Common myeloid progenitor, CD34-positive (primary cell): ENCODE measurements around the gene ABCG1.

Experiments
- CTCF ChIA-PET: fragments of 350-600 bp; sonication (Branson Sonifier 250); formaldehyde crosslinking; loops from one replicate; lab custom pipeline; 2021; ENCODE audit warnings: antibody characterized with exemption; lab: Charles Lee
- POLR2A ChIA-PET: fragments of 350-600 bp; sonication (Branson Sonifier 250); formaldehyde crosslinking; loops from one replicate; lab custom pipeline; 2021; ENCODE audit warnings: antibody characterized with exemption; lab: Charles Lee
- DNase-seq, 3 donors: peaks; one replicate each; pipeline versions ENCODE4 v3.0.0 to v3.0.0-alpha.2; 2013
- H3K27ac ChIP-seq, 2 experiments: 1 replicate in 1 of 2; 2 replicates in 1 of 2; pipeline ENCODE4 v1.7.0; 2013; ENCODE audit warnings: inconsistent platforms in 2 of 2, low read length in 2 of 2, mild to moderate bottlenecking in 2 of 2, low read depth in 1 of 2, moderate library complexity in 1 of 2; ENCODE audit not compliant: severe bottlenecking in 2 of 2, insufficient read depth in 1 of 2, poor library complexity in 1 of 2
- H3K27me3 ChIP-seq, 5 experiments: replicated peaks in 2 of 5; 1 replicate in 3 of 5; 2 replicates in 2 of 5; pipeline versions ENCODE4 v1.6.1 to v1.7.0; 2013; ENCODE audit warnings: low read length in 4 of 5, mild to moderate bottlenecking in 2 of 5, moderate library complexity in 2 of 5, inconsistent platforms in 1 of 5; ENCODE audit not compliant: insufficient read depth in 5 of 5, control insufficient read depth in 4 of 5
- H3K36me3 ChIP-seq, 4 experiments: 1 replicate in 2 of 4; 2 replicates in 2 of 4; pipeline versions ENCODE4 v1.6.1 to v1.7.0; 2013; ENCODE audit warnings: low read length in 3 of 4, control low read depth in 1 of 4, mild to moderate bottlenecking in 1 of 4; ENCODE audit not compliant: control insufficient read depth in 4 of 4, insufficient read depth in 4 of 4
- H3K4me1 ChIP-seq, 4 experiments: 1 replicate in 3 of 4; 2 replicates in 1 of 4; pipeline versions ENCODE4 v1.6.1 to v1.7.1; 2013; ENCODE audit warnings: low read length in 3 of 4, mild to moderate bottlenecking in 3 of 4, control low read depth in 1 of 4, inconsistent platforms in 1 of 4, moderate library complexity in 1 of 4; ENCODE audit not compliant: control insufficient read depth in 4 of 4, insufficient read depth in 4 of 4; ENCODE audit errors: control extremely low read depth in 1 of 4
- H3K4me3 ChIP-seq, 7 experiments: 1 replicate in 4 of 7; 2 replicates in 3 of 7; pipeline versions ENCODE4 v1.5.1 to v1.7.0; 2013; ENCODE audit warnings: mild to moderate bottlenecking in 7 of 7, low read length in 6 of 7, moderate library complexity in 6 of 7, inconsistent platforms in 2 of 7, low read depth in 2 of 7, control low read depth in 1 of 7; ENCODE audit not compliant: insufficient read depth in 4 of 7, control insufficient read depth in 1 of 7; ENCODE audit errors: extremely low read depth in 1 of 7
- H3K9me3 ChIP-seq, 5 experiments: 1 replicate in 4 of 5; 2 replicates in 1 of 5; pipeline versions ENCODE4 v1.6.1 to v1.7.1; 2013; ENCODE audit warnings: low read length in 4 of 5, mild to moderate bottlenecking in 2 of 5, inconsistent platforms in 1 of 5, low read depth in 1 of 5, moderate library complexity in 1 of 5; ENCODE audit not compliant: control insufficient read depth in 4 of 5, insufficient read depth in 2 of 5; ENCODE audit errors: control extremely low read depth in 1 of 5
- WGBS: methylation state at CpG from one replicate; pipeline ENCODE4 v1.1.5; 2013; ENCODE audit not compliant: insufficient coverage; 5-methylcytosine and 5-hydroxymethylcytosine counted together

ABCG1 gene

DNA sequence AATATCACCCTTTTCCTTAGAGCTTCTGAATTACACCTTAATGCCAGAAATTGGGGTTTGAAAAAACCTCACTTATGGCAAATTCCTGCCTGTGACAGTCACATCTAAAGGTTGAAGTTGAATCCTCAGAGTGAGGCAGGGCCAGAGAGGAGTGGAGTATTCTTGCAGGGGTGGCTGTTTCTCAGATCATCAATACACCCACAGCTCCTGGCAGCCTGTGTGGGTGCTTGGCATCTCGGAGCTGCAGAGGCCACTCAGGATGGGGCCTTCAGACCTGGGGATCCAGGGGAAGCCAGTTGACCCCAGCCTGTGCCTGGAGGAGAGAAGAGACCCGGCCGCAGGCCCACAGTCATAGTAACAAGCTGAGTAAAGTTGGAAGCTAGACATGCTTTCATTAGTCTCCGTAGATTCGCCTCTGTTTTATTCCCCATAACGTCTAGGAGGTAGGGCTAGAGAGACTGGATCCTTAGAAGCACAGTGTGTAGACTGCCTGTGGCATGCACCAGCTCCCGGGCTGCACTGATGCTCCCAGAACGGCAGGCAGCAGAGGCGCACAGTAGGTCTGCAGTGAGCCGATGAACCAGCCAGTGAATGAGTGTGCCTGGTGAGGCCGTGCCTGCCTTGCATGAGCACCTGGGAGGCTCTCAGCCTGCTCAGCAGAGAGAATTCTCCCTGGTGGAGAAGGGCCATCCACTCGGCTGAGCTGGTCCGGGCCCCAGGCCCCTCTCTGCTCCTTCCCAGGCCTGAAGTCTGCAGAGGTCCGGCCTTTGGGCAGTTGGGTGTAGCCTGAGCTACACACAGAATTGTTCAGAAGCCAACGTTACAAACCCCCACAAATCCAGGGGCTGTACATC lies 53.4 kb downstream of the ABCG1 start:
- no peak overlapping the region for H3K27ac ChIP-seq
- CTCF ChIA-PET = interaction anchor here (0.7 to 8.0 kb wide), 10 partner anchors 12 to 126 kb away, joined by 3 to 75 read pairs (median 4); no protein-coding TSS in a partner anchor
- H3K4me3 ChIP-seq = no peak overlapping the region
- WGBS = 98% methylated on average over 14 of the region's 15 CpGs
- no peaks in the 10 kb centered on the region for H3K9me3 ChIP-seq
- H3K36me3 ChIP-seq = peaks cover 5 to 48% (median 22%) of the 10 kb centered on the region in 4 experiments
- POLR2A ChIA-PET = interaction anchor here (1.1 kb wide), 1 partner anchor 50 kb away, joined by 3 read pairs; no protein-coding TSS in a partner anchor
- no peaks in the 10 kb centered on the region for H3K27me3 ChIP-seq
- H3K4me1 ChIP-seq = peaks cover 0 to 36% (median 26%) of the 10 kb centered on the region in 4 experiments
- no peak for DNase-seq

DNA sequence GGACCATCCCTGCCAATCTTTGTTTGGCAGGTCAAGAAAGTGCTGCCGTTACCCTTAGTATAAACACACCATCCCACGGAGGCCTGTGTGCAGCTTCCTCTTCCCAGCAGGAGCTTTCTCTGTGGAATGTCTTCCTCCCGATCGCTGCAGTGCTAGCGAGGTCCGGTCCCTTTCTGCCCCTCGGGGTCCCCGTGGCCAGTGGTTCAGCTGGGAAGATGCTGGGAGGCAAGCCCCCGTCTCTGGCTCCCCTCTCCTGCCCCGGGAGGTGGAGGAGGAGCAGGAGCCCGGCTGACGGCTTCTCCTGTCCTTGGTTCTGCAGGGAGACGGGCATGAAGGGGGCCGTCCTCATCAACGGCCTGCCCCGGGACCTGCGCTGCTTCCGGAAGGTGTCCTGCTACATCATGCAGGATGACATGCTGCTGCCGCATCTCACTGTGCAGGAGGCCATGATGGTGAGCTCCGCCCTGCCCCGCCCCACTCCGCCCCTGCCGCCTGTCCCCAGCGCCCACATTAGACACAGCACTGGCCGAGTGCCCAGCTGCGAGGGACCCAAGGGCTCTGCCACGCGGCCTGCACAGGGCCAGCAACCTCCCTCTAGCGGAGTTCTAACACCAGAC lies 54.2 kb downstream of the ABCG1 start:
- Histone ChIP-seq H3K4me1 (peaks cover 0 to 29% (median 18%) of the 10 kb centered on the region in 4 experiments), H3K36me3 (peaks cover 5 to 50% (median 22%) of the 10 kb centered on the region in 4 experiments), H3K9me3 (no peaks in the 10 kb centered on the region), H3K27me3 (no peaks in the 10 kb centered on the region), H3K27ac (no peak overlapping the region), H3K4me3 (no peak overlapping the region)
- DNase-seq = no peak
- CTCF ChIA-PET = interaction anchor here (0.7 to 8.0 kb wide), 9 partner anchors 13 to 127 kb away, joined by 3 to 75 read pairs (median 5); no protein-coding TSS in a partner anchor
- WGBS = 95% methylated on average over 25 of the region's 29 CpGs
- POLR2A ChIA-PET = no interaction called here

DNA sequence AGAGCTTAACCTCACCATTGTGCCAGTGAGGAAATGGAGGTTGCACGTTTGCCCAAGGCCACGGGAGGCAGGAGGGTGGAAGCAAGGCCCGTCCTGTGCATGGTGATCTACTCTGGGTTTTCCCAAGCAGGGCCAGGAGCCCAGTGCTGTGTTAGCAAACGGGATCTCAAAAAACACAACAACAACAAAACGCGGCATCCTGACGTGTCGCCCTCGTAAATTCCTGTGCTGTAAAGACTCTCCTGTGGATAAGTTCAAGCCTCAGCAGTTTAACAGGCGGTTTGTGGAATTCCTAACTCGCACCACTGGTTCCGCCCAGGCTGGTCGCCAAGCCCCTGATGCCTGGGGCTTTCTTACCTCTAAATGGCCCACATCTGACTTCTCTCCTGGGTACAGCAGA lies 57.1 kb downstream of the ABCG1 start:
- DNase-seq = no peak
- no peak overlapping the region for H3K4me3 ChIP-seq
- H3K9me3 ChIP-seq = no peaks in the 10 kb centered on the region
- ChIA-PET CTCF (interaction anchor here (0.6 to 8.0 kb wide), 9 partner anchors 12 to 178 kb away, joined by 3 to 75 read pairs (median 4); no protein-coding TSS in a partner anchor), POLR2A (interaction anchor here (1.3 kb wide), 1 partner anchor 11 kb away, joined by 3 read pairs; no protein-coding TSS in a partner anchor)
- WGBS = 97% methylated on average over 13 of the region's 13 CpGs
- no peaks in the 10 kb centered on the region for H3K27me3 ChIP-seq
- no peak overlapping the region for H3K27ac ChIP-seq
- peaks cover 5 to 73% (median 25%) of the 10 kb centered on the region in 4 experiments for H3K36me3 ChIP-seq
- H3K4me1 ChIP-seq = peaks cover 0 to 8% (median 0%) of the 10 kb centered on the region in 4 experiments

DNA sequence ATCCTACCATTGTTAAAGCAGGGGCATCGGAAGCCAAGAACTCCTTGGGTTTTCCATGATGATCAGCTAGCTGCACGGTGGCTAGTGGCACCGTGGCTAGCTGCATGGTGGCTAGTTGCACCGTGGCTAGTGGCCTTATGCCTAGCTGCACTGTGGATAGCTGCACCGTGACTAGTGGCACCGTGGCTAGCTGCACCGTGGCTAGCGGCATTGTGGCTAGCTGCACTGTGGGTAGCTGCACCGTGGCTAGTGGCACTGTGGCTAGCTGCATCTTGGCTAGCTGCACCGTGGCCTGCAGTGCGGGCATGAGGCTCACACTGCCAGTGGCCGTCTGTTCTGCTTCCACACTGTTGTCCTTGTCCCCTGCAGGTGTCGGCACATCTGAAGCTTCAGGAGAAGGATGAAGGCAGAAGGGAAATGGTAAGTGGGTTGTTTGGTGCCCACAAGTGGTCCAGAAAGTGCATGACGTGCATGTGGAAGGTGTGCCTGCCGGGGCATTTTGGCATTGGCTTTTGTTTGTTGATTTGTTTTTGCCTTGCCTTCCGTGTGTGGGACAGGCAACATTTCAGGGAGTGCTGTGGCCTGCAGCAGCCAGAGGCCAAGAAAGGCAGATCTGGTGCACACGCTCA lies 57.7 kb downstream of the ABCG1 start:
- Histone ChIP-seq H3K27me3 (no peaks in the 10 kb centered on the region), H3K36me3 (peaks cover 5 to 76% (median 25%) of the 10 kb centered on the region in 4 experiments), H3K9me3 (no peaks in the 10 kb centered on the region), H3K27ac (no peak overlapping the region), H3K4me3 (no peak overlapping the region), H3K4me1 (peaks cover 0 to 8% (median 0%) of the 10 kb centered on the region in 4 experiments)
- 98% methylated on average over 17 of the region's 17 CpGs for WGBS
- ChIA-PET POLR2A (interaction anchor here (0.7 to 1.3 kb wide), 2 partner anchors 11 to 89 kb away, joined by 3 to 8 read pairs; no protein-coding TSS in a partner anchor), CTCF (interaction anchor here (0.6 to 4.4 kb wide), 10 partner anchors 13 to 177 kb away, joined by 3 to 28 read pairs (median 4); no protein-coding TSS in a partner anchor)
- peak in 1 of 3 donors; percentile 32 for DNase-seq

DNA sequence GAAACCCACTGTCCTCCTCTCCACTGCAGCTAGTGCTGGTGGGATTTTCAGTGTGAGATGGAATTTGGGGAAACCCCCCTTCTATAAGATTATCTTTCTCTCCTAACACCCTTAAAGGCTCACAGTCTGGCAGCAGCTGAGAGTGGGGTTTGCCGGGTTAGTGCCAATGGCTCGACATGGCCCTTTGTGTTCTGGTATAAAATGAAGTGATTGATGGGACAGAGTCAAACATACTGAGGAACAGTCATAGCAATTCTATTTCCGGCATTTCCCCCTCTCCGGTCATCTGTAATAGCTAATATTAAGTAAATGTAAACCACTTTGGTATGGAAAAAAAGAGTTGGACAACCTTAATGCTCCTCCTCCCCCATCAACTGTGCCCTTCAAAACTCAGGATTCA lies 58.7 kb downstream of the ABCG1 start:
- H3K27ac ChIP-seq = no peak overlapping the region
- DNase-seq = no peak
- POLR2A ChIA-PET = no interaction called here
- peaks cover 0 to 8% (median 0%) of the 10 kb centered on the region in 4 experiments for H3K4me1 ChIP-seq
- peaks cover 5 to 80% (median 26%) of the 10 kb centered on the region in 4 experiments for H3K36me3 ChIP-seq
- H3K27me3 ChIP-seq = no peaks in the 10 kb centered on the region
- CTCF ChIA-PET = interaction anchor here (1.1 to 4.4 kb wide), 3 partner anchors 112 to 129 kb away, joined by 5 to 28 read pairs (median 5); no protein-coding TSS in a partner anchor
- 83% methylated on average over 2 of the region's 4 CpGs for WGBS
- no peak overlapping the region for H3K4me3 ChIP-seq
- H3K9me3 ChIP-seq = no peaks in the 10 kb centered on the region

DNA sequence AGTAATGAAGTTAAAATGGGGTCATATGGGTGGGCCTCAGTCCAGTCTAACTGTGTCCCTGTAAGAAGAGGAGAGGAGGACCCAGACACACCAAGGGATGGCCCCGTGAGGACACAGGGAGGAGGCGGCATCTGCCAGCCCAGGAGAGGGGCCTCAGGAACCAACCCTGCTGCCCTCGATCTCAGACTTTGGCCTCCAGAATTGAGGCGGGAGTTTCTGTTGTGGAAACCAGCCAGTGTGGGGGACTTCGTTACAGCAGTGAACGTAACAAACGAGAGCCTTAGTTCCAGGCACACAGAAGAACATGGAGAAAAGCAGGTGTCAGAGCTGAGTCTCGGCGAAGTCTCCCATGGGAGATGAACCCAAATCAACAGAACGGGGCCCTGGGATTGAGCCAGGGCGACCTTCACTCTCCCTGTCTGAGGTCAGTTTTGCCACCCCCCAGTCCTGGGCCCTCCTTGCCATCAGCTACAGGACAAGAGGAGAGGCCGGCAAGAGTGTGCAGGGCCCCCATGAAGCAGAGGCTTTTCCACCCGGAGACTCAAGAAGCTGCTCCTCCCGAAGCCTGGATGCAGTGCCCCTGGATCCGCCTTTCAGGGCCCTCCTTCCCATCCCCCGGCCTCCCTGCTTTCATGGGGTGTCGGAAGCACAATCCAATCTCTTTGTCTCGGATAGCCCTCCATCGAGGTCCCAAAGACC lies 59.7 kb downstream of the ABCG1 start:
- ChIA-PET POLR2A (interaction anchor here (1.1 to 1.3 kb wide), 2 partner anchors 8 to 44 kb away, joined by 3 read pairs; no protein-coding TSS in a partner anchor), CTCF (interaction anchor here (0.9 to 3.0 kb wide), 5 partner anchors 9 to 45 kb away, joined by 3 to 10 read pairs (median 8); no protein-coding TSS in a partner anchor)
- peaks cover 5 to 74% (median 23%) of the 10 kb centered on the region in 4 experiments for H3K36me3 ChIP-seq
- DNase-seq = no peak
- 92% methylated on average over 19 of the region's 19 CpGs for WGBS
- no peak overlapping the region for H3K27ac ChIP-seq
- no peaks in the 10 kb centered on the region for H3K27me3 ChIP-seq
- H3K4me1 ChIP-seq = peaks cover 0 to 7% (median 0%) of the 10 kb centered on the region in 4 experiments
- no peaks in the 10 kb centered on the region for H3K9me3 ChIP-seq
- no peak overlapping the region for H3K4me3 ChIP-seq
